HG03565 (cell line): ENCODE data around the gene PRR16.
"Not testable (repeated sequence)": the region's sequence is repeated elsewhere in the genome, so short reads cannot be mapped to it uniquely, and the experiment has no call there.

ENCODE experiments used
- ATAC-seq: cut with Tn5 transposase; IDR thresholded peaks from one replicate; pipeline ENCODE4 v1.9.1; 2021; ENCODE audit warnings: mild to moderate bottlenecking, moderate library complexity; ENCODE audit not compliant: unreplicated experiment

The PRR16 gene

GRCh38 chr5:120632430-120632829 lies 168.3 kb downstream of the PRR16 start:
- no peak for ATAC-seq

DNA sequence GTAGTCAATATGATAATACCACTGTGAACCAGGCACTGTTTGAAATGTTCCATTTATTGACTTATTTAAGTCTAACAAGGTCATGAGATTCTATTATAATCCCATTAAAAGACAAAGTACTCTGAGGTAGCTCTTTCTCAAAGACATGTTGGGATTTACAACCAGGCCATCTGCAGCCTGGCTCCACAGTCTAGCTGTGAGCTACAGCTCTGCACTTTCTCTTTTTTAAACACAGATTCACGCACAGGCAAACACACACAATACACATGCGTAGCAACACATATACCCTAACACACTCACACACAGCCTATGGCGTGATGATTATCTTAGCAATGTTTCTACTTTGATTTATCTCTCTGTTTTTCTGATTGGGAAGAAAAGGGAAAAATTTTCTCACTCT lies 174.3 kb downstream of the PRR16 start:
- no peak for ATAC-seq

DNA sequence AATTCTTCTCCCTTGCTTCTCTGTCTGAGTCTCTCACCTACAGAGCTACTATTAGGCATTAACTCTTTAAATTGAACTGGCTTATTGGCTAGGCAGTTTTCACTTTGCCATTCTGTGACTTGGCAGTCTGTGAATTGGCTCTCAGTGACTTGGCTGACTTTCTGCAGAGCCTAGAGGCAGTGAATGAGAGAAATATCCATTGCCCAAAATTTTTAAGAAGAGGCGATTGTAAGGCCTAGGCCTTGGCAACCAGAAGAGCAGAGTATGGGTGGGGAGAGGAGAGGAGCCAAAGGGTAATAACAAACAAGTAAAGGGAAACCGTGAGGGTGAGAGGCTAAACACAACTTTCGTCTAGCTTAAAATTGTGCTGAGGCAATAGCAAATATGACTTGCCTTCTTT lies 176.7 kb downstream of the PRR16 start:
- ATAC-seq, result no peak

- no peak for ATAC-seq
These were observed 180.4 kb downstream of the PRR16 start for GRCh38 chr5:120644516-120644915.

- peak; percentile 73 for ATAC-seq
These were observed 191.8 kb downstream of the PRR16 start for GRCh38 chr5:120655828-120656435.

DNA sequence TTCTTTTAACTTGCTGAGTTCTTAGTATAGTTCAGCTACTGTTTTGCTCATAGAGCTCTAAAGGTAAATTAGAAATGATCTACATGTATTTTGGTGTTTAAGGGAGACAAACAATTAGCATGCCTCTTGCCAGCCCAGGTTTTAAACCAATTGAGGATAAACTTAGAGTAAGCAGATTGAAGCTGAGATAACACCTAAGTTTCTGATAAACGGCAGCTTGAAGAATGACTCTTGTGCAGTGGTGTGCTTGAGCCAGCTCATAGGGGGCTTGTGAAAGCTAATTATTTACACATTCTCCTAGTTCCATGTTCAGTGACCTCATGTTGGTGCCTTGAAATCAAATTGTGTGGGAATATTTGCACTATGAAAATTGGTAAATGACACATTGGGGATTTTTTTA lies 193.0 kb downstream of the PRR16 start:
- ATAC-seq, result no peak

DNA sequence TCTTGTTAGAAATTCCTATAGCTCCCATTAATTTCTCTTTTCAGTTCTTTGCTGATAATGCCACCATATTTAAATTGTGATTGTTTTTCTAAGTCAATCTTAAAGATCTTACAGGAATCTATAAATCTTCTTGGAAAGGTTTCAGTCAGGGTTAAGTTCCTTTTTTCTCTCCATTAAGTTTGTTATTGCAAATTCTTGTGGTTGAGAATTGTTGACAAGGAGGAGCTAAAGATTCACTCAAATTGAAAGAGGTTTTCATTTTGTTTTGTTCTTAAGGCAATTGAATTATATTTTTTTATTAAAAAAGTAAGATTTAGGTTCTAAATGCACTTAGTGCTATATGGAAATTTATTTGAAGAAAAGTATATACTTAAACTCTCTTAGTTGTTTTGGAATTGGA lies 213.4 kb downstream of the PRR16 start:
- ATAC-seq, result no peak

DNA sequence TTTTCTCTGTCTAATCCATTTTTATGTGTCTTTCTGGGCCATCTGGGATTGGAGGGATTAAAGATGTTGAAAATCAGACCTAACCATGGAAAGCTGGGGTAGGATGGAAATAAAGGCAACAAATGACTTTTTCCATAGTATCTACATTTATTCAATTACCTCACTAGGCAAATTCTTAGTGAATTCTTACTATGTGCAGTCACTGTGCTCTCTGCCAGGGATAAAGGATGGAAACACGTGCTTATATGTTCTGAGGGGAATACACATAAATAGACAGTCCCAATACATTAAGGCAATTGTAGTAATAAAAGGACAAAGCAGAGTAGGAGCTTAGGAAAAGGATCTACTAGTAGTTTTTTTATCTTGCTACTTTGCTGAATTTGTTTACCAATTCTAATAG lies 214.2 kb downstream of the PRR16 start:
- no peak for ATAC-seq

DNA sequence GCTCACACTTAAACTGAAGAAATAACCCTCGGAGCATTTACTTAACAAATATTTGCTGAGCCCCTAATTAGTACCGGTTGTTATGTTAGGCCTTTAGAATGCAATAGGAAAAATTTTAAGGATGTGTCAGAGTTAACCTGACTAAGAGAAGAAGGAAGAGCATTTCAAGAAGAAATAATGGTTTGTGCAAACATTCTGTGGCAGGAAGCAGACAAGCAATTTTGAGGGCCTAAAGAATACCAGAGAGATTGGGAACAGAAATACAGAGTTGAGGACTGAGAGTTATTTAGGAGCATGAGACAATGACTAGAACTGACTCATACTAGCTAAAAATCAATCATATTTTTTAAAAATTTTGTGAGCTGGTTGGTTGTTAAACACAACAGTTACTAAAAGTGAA lies 218.8 kb downstream of the PRR16 start:
- ATAC-seq, result no peak

DNA sequence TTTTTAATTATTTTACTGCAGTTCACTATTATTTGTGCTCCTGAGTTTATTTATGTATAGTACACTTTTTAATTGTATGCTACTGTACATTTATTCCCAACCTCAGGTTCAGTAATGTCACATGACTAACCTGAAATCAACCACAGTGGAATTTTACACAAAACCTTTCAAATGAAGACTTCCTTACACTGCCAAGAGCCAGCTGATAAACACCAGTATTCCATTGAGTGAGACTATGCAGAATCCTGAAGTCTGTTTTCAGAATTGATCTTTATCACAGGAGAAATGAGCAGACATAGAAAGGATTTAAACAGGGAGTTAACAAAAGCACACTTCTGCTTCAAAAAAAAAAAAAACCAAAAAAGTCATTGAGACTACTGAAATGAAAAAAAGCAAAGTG lies 219.5 kb downstream of the PRR16 start:
- ATAC-seq, result no peak

GRCh38 chr5:120684213-120684612 lies 220.1 kb downstream of the PRR16 start:
- ATAC-seq, result no peak

GRCh38 chr5:120684749-120685415 lies 220.8 kb downstream of the PRR16 start:
- ATAC-seq, result no peak

DNA sequence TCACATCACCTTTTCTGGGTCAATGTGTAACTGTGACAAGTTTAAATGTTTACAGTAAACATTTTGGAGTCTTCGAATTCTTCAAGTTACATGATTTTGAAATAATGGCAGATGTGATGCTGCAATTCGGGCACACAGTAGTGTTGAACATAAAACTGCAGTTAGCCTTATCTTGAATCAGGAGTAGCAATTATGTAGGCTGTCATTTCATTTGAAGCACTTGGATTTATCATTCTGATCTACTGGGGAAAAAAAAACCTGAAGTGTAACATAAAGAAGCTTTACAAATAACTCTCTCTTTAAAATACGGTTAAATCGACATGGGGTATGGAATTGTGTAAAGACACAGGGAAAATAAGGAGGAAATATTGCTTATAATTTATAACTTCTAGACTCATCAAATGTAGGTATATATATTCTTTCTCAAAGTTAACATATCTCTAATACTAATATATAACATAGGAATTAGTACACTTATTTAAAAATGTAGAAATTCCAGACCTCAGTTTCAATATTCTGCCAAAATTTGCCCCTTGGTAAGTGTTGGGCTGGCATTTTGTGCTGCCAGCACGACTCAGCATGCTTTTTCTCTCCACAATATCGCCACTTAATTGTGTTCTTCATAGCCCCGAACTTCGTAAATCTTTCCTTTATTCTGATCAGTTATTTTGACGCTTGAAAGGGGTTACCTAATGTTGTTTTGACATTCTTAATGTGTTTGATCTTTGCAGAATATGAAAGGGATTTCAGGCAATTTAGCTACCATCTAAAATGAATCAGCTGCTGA lies 226.7 kb downstream of the PRR16 start:
- no peak for ATAC-seq

DNA sequence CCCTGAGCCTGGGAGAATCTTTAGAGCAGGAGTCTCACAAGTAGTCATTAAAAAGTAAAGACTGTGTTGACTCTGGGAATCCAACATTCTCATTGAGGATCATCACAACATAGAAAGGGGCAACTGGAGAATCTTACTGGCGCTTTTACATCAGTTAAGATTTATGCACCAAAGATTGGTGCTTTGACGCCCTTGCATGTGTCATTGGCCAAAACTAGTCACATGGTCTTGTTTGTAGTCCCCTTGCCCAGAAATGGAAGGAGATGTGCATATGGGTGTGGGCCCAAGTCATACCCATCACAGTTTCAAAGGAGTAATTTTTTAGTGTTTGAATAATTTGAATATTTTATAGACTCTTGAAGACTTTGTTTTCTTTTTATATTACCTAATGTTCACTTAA lies 228.2 kb downstream of the PRR16 start:
- no peak for ATAC-seq

DNA sequence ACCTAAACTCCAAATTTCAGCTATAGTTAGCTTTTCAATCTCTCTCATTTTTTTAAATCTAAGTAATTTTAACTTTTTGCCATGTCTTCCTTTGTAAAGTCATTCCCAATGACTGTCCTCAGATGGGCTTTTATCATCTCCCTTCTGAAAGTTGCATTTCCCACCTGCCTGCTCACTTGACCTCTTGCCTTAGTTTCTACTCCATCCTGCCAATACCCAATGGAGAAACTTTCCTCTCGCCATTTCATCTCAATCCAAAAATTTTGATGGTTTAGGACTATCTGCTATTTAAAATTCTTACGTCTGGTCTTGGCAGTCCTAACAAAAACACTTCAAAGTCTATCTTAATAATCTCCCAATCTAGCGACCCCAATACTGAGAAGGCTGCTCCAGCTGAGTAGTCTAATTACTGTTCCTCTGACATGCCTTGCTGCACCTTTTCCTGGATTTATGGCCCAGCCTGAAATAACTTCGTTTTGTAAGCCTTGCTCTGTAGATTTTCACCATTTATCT lies 231.3 kb downstream of the PRR16 start:
- ATAC-seq, result no peak

DNA sequence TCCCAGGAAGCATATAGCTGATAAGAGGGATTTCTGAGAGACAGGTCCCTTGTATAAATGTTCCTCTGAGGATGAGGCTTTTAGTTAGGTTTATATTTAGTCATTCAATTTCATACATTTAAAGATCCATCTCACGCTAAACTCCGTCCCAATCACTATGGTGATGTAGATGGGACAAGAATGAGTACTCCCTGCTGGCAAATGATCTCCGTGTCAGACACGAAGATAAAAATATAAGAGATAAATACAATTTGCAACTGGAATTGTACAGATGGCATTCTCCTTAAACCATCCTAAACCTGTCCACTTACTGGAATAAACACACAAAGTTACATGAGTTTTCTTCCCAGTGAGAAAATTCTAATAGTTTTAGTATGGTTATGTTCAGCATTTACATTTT lies 233.0 kb downstream of the PRR16 start:
- no peak for ATAC-seq

- not testable (repeated sequence) for ATAC-seq
These were observed 233.7 kb downstream of the PRR16 start for GRCh38 chr5:120697670-120698327.

DNA sequence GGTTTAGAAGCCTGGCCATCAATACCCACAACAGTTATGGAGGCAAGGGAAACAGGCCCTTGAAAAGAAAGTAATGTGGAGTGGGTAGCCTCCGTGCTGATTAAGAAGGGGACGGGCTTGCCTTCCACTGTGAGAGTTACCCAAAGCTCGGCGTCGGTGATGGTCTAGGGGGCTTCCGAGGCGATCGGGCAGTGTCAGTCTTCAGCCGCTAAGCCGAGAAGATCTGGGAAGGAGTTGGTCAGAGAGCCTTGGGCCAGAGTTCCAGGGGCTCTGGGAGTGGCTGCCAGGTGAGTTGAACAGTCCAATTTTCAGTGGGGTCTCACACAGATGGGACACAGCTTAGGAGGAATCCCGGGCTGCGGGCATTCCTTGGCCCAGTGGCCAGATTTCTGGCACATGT lies 236.6 kb downstream of the PRR16 start:
- not testable (repeated sequence) for ATAC-seq

GRCh38 chr5:120702817-120703538 lies 238.9 kb downstream of the PRR16 start:
- ATAC-seq, result not testable (repeated sequence)

- no peak for ATAC-seq
These were observed 240.0 kb downstream of the PRR16 start for GRCh38 chr5:120703918-120704587.
